ENCODE measurements around the gene HSF2BP.
"Not testable (repeated sequence)": the region's sequence is repeated elsewhere in the genome, so short reads cannot be mapped to it uniquely, and the experiment has no call there.

Gene HSF2BP

DNA sequence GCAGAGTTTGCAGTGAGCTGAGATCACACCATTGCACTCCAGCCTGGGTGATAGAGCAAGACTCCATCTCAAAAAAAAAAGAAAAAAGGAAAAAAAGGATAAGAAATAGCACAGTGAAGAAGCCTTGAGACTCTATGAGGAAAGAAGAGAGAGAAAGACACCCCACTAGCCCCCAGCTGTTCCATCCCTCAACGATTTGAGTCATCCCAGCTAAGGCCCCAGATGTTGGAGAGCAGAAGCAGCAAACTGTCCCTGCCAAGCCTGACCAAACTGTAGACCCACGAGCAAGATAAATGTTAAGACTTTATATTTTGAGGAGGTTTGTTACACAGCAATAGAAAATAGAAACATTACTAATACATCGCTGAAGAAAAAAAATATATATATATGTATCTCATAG lies 42.4 kb downstream of the HSF2BP start:
- DNase-seq, result not testable (repeated sequence)

DNA sequence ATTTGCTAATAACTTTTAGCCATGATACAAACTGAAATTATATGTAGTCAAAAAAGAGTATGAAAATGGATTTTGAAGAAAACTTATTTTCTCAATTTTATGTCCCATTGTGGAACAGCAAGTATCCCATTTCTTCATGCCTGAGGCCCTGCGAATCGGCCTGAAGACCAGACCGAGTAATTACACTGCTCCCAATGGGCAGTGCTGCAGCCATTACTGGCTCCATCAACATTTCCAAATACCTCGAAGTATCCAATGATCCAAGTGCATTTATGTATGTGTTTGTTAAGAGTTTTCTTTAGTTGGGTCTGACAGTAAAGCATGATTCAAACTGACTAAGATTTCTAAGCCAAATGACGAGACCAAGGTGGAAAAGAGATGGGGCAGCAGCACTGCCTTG lies 44.4 kb downstream of the HSF2BP start:
- DNase-seq, result no peak

DNA sequence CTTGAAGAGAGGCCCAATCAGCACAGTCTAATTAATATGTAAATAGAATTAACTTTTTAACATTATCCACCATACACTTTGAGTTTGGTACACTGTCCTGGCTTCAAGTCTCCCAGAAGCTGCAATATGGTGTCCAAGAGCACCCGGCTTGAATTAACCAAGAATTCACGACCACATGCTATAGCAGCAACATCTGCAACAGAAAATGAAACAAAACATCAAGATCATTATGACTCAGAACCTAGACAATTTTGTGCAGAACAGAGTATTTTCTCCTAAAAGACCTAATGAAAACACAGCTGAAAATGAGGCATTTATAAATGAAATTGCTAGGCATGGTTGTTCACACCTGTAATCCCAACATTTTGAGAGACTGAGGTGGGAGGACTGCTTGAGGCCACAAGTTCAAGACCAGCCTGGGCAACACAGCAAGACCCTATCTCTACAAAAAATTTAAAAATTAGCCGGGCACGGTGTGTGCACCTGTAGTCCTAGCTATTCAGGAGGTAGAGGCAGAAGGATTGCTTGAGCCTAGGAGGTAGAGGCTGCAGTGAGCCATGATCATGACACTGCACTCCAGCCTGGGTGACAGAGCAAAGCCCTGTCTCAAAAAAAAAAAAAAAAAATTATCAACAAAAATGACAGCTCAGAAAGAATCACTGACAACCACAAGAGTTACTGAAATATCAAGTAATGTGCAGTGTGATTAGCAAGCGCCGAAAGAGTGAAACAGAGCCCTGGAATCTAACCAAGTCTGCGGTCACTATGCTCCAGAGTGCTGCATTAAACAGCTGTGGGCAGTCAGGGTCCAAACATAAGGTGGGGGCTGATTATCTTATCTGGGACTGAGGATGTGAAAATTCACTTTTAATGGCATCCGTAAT lies 45.3 kb downstream of the HSF2BP start:
- no peak for DNase-seq

DNA sequence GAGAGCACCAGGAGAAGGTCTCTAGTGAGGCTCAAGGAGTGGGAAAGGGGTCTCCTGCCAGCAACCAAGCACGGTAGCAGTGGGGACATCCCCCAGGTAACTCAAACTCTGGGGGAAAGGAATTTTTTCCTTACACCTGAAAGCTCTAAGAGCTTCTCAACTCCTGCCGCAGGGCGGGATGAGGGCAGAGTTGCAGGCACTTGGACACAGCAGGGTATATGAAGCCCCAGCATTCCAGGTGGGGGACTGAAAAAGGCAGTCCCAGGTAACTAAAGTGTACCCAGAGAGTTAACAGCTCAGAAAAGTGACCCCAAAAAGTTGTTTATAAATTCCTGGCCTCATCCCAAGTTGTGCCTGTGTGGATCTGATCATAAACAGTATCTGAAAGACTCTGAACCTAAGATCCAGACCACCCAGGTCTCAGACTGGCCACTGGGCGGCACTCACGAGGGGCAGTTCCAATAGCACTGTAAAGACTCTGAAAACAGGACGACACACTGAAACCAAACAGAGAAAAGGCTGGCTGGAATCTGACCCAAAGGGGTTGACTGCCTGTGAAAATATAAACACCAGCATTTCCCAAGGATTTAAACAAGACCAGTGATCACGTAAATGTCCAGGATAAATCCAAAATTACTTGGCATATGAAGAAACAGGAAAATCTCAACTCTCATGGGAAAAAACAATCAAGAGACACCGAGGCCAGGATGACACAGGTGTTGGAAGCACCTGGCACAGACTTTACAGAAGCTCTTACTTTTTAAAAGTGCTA lies 47.5 kb downstream of the HSF2BP start:
- peak; percentile 50 to 60 for DNase-seq

DNA sequence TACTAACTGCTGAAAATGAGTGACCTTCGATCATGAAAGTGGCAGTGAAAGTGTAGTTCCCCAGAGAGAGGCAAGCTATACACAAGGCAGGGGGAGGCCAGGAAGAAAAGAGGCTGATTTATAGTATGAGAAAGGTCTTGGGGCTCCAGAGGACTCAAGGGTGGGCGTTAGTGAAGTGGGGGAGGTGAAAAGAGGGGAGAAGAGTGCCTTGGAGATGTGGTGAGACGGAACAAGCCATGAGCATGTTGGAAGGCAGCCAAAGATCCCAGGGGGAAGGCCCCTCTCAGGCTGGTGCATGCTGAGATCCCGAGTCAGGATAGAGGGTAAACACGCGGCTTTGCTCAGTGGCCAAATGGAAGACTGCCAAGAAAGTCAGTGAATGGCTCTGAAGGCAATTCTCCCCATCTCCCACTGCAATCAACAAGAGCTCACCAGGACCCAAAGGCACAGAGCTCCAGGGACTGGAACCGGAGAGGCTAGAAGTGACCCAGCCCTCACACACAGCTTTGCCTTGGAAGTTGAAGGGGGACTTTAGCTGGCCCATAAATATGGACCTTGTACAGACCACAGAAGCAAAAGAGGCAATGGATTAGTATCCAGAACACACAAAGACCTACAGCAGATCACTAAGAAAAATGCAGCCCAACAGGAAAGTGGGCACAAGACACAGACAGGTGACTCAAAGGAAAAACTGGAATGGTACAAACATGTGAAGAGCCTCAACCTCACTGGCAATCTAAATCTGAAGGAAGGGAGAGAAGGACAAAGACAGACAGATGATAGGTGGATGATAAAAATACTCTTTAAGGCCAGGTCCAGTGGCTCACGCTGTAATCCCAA lies 49.6 kb downstream of the HSF2BP start:
- DNase-seq, result no peak

DNA sequence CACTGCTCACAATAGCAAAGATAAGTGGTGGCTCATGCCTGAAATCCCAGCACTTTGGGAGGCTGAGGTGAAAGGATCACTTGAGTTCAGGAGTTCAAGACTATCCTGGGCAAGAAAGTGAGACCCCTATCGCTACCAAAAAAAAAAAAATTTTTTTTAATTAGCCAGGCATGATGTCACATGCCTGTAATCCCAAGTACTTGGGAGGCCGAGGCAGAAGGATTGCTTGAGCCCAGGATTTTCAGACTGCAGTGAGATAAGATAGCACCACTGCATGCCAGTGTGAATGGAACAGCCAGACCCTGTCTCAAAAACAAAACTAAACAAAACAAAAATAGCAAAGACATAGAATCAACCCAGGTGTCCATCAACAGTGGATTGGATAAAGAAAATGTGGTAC lies 50.6 kb downstream of the HSF2BP start:
- DNase-seq, result no peak

DNA sequence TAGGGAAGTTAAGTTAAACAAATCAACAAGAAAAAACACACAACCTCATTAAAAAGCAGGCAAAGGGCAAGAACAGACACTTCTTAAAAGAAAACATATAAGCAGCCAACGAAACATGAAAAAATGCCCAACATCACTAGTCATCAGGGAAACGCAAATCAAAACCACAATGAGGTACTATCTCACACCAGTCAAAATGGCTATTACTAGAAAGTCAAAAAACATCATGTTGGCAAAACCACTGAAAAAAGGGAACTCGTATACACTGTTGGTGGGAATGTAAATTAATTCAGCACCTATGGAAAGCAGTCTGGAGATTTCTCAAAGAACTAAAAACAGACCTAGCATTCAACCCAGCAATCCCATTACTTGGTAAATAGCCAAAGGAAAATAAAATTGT lies 51.1 kb downstream of the HSF2BP start:
- DNase-seq, result peak; percentile 41 to 57

DNA sequence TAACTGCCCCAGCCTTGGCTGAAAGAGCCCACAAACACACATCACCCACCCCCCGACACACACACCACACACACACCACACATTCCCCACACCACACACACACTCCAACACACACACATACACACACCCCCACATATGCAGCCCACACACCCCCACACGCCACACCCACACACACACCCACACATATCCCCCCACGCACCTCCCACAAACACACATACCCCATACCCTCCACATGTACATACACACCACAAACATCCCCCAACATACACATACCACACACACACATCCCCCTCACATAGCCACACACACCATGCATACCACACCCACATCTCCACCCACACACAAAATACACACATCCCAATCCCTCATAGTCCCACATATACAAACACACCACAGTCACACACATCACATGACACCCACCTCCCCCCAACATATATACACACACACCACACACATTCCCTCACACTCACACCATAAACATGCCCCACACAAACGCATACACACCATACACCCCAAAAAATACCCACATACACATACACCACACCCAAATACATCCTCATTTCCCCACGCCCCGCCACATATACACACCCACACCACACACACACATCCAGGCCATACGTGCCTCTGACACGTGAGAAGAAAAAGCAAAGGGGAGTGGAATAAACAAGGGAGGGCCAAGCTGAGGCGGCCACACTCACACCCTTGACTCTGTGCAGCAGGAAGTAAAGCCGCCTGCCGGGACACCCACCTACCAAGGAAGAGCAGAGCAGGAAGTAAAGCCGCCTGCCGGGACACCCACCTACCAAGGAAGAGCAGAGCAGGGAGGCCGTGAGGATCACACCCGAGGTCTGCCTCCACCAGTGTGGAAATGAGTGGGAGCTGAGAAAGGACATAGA lies 53.7 kb downstream of the HSF2BP start:
- peak; percentile 55 to 84 for DNase-seq

DNA sequence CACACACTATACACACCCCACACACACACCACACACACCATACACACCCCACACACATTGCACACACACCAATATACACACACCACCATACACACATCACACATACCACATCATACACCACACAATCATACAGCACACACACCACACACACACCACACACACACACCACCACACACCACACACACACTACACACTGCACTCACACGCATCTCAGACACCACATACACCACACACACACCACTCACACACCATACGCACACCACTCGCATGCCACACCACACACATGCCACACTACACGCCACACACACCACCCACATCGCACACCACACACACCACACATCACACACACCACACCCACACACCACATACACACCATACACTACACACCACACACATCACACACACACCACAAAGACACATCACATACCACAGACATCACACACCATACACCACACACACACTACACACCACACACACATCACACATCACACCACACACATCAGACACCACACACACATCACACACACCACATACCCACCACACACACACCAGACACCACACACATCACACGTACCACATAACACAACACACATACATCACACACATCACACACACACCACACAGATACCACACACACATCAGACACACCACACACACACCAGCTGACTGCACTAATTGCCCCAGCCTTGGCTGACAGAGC lies 54.6 kb downstream of the HSF2BP start:
- DNase-seq, result no peak

DNA sequence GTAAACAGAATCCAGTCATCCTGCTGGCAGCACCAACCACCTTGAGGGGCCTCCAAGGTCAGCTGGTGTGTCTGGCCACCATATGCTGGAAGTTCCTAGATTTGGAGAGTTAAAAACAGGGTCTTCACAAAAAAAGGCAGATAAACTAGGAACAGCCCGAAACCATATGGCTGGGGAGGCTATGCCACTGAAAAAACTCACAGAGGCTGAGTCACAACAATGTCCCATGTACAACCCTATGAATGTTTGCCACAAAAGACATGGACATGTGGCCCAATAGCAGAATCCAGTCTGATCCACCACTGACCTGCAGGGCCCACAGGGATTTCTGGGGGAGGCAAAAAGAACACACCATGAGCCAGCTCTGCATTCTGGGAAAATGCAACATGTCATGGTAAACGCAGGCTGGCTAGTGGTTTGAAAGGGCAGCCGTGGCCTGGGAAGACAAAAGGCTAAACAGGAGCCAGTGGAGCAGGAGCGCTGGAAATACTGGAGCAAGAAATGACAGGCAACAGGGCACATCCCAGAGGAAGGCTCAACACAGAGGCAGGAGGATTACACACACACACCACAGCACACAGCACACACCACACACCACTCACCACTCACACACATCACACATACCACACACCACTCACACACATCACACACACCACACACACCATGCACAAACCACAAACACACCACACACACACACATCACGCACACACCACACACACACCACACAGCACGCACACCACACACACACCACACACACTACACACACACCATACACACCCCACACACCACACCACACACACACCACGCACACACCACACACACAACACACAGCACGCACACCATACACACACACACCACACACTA lies 55.4 kb downstream of the HSF2BP start:
- peak; percentile 48 to 62 for DNase-seq

DNA sequence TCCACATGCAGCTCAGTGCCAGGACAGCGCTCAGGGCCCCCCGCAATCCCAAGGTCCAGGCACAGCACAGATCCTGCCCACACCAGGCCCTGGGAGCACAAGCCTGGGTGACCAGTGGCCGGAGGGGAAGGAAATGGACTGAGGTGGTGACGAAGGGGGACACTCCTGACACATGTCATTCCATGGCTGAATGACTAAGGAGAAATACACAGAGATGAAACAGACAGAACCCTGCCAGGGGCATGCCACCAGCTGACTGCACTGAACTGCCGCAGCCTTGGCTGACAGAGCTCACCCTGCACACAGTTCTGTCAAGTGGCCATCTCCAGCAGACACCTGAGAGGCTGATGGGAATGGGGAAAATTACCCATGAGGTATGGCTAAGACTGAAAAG lies 56.1 kb downstream of the HSF2BP start:
- DNase-seq, result peak; percentile 84 to 94

DNA sequence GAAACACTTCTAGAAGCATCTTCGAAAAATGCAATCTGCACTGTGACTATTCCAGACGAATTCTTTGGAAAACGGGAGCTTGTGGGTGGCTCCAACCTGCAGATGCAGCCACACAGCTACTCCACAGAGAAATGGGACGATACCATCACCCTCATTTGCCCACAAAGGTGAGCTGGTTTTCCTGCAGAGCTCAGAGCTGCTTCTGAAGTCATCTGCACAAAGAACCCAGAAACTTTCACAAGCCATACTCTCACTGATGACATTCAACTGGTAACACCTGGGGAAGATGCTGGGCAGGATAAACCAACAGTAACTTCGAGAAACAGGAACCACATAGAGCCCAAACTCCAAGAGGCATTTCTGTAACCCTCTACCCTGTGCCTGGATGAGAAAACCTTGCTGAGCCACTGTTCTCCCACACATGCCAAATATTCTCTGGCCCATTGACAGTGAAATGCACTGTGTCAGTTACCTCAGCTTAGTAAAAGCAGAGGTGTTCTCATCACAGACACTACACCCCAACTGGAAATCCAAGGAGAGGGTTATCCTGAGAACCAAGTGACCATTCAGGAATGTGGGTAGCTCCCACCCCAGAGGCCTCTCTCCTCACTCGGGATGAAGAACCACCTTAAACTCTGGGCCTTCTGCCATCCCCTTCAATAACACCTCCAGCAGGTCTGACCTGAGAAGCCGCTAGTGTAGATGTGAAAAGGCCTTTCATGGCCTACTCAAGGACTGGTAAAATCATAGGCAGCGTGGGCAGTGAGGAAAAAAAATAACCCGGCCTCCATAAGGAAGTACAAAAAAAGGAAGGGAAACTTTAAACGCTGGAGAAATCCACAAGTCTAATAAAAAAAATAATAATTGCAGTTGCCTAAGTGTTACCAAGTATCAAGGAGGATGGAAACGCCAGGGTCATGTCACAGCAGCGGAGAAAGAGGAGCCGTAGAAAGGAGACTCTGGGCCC lies 56.7 kb downstream of the HSF2BP start:
- DNase-seq, result peak; percentile 87 to 89

DNA sequence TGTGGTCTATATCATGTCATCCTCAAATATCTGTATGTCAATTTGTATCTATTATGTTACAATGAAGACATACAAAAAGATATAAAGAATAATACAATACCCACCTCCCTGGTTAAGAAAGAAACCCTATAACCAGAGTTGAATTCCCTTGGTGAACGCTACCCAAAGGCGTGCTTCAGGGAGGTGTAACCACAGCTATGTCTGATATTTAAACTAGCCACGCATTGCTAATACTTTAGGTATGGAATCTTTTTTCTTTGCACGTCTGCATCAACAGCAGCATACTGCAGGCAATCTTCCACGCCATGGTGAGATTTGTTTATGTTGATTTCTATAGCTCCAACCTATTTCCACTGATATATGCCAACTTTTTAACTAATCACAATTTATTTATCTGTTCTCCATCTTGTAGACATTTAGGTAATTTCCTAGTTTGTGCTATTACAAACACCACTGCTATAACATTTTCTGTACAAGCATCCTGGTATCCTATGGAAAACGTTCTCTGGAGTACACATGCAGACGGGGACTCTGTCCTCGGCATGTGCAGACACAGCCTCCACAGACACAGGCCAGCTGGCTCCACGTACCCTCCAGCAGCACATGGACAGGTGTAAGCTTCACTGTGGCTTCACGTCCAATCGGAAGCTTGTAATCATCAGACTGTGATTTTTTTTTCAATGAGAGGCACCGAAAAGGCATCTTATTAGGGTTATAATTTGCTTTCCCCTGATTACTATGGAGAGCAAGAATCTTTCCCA lies 58.5 kb downstream of the HSF2BP start:
- DNase-seq, result no peak

DNA sequence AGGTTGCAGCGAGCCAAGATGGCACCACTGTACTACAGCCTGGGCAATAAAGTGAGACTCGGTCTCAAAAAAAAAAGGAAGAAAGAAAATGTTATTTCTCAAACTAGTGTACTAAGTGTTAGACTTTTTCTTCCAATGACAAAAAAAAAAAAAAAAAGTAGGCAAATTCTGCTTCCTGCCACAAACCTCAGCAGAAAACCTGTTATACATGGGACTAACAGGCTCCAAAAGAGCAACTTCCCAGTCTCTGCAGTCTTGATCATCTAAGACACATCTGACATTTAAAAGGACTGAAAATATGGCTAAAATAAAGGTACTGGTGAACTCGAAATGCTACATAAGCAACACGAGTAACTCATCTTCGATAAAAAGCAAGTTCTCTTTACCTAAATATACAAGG lies 59.6 kb downstream of the HSF2BP start:
- DNase-seq, result no peak

DNA sequence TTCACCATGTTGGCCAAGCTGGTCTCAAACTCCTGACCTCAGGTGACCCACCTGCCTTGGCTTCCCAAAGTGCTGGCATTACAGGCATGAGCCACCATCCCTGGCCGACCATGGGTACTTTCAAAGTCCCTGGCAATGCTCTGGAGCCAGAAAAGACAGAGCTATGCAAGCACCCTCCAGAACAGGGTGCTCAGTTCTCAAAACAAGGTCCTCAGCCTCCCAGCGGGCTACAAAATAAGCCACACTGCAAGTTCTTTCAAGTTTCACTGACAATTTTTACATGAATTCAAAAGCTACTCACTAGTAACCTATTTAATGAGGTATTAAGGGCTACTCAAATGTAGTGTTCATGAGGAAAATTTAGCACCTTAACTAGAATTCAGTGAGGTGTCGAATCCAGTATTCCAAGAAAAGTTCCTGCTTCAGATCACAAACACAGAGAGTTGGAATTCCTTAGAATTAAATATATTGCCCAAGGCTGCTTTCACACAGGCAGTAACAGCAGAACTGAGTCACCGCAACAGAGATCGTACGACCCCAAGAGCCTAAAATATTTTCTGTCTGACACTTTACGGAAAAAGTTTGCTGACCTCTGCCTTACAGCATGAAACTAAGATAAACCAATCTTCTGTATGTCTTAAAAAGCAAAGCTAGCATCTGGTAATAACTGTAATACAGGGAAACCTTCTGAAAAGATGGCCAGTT lies 60.7 kb downstream of the HSF2BP start:
- no peak for DNase-seq

DNA sequence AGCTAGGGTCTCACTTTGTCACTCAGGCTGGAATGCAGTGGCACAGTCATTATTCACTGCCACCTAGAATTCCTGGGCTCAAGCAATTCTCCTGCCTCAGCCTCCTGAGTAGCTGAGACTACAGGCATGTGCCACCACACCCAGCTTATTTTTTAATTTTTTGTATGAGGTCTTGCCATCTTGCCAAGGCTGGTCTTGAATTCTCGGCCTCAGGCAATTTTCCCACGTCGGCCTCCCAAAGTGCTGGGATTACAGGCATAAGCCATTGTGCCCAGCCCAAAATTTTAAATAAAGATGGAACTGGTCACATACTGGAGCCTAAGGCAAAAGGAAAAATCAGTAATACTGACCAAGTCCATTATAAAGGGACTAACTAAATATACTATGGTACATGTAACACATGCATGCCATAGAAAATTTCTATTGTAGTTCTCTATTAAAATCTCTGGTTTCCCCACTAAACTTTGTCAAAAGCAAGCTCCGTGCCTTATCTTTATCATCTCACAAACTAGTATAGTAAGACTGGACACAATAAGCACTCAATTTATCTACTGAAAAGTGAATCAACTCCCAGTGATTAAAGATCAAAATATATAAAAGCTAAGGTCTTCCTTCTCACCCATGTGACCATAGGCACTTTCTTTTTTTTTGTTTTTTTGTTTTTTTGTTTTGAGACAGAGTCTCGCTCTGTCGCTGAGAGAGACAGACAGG lies 61.6 kb downstream of the HSF2BP start:
- DNase-seq, result no peak

DNA sequence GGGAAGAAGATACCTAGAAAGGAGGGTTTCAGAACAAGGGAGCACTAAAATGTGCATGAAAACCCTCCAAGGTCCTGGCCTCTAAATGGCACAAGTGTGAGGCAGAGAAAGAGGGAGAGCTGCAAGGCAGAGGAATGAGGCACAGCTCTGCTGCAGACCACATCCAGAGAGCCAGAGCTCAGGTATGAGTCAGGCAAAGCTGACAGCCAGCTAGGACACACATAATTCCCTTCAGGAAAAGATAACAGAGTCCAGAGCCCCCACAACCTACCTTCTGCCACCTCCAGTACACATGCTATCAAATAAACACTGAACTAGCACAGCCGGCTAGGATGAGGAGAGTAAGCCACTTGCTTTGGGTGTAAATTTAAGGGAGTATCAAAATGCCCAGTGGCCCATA lies 62.2 kb downstream of the HSF2BP start:
- no peak for DNase-seq

Measured in inflammatory macrophage (primary cell).